Measurements from ENCODE around the gene COL15A1.
"Not testable (repeated sequence)": the region's sequence is repeated elsewhere in the genome, so short reads cannot be mapped to it uniquely, and the experiment has no call there.

Gene COL15A1

GRCh38 chr9:99079542-99079941 lies 135.8 kb downstream of the COL15A1 start:
- no peak for DNase-seq (ENCODE audit: low read depth)

GRCh38 chr9:99083051-99083450 lies 139.3 kb downstream of the COL15A1 start:
- DNase-seq (ENCODE audit: low read depth) = no peak

- no peak for DNase-seq (ENCODE audit: low read depth)
These were observed 142.5 kb downstream of the COL15A1 start for GRCh38 chr9:99085949-99086948.

- DNase-seq (ENCODE audit: low read depth) = no peak
These were observed 143.8 kb downstream of the COL15A1 start for GRCh38 chr9:99087462-99087861.

- no peak for DNase-seq (ENCODE audit: low read depth)
These were observed 146.8 kb downstream of the COL15A1 start for GRCh38 chr9:99090336-99091130.

GRCh38 chr9:99092643-99093491 lies 149.2 kb downstream of the COL15A1 start:
- no peak for DNase-seq (ENCODE audit: low read depth)

GRCh38 chr9:99093492-99093791 lies 149.7 kb downstream of the COL15A1 start:
- DNase-seq (ENCODE audit: low read depth) = no peak

GRCh38 chr9:99095565-99095964 lies 151.9 kb downstream of the COL15A1 start:
- DNase-seq (ENCODE audit: low read depth) = no peak

- no peak for DNase-seq (ENCODE audit: low read depth)
These were observed 152.7 kb downstream of the COL15A1 start for GRCh38 chr9:99096409-99096808.

- not testable (repeated sequence) for DNase-seq (ENCODE audit: low read depth)
These were observed 156.3 kb downstream of the COL15A1 start for GRCh38 chr9:99099806-99100585.

- DNase-seq (ENCODE audit: low read depth) = no peak
These were observed 157.6 kb downstream of the COL15A1 start for GRCh38 chr9:99101271-99101670.

GRCh38 chr9:99101812-99102211 lies 158.1 kb downstream of the COL15A1 start:
- no peak for DNase-seq (ENCODE audit: low read depth)

- DNase-seq (ENCODE audit: low read depth) = no peak
These were observed 159.6 kb downstream of the COL15A1 start for GRCh38 chr9:99103054-99103895.

- DNase-seq (ENCODE audit: low read depth) = no peak
These were observed 160.3 kb downstream of the COL15A1 start for GRCh38 chr9:99103901-99104458.

GRCh38 chr9:99104459-99105151 lies 160.9 kb downstream of the COL15A1 start, which contains the start of gene TGFBR1:
Gene TGFBR1, plus strand, starts transcription at chr9:99105113. Its CDS starts 93 bp downstream, at chr9:99105206.
- DNase-seq (ENCODE audit: low read depth) = peak; percentile 53

- DNase-seq (ENCODE audit: low read depth) = no peak
These were observed 161.7 kb downstream of the COL15A1 start for GRCh38 chr9:99105152-99106043.

GRCh38 chr9:99106044-99106375 lies 162.3 kb downstream of the COL15A1 start:
- peak; percentile 40 for DNase-seq (ENCODE audit: low read depth)

- DNase-seq (ENCODE audit: low read depth) = no peak
These were observed 163.7 kb downstream of the COL15A1 start for GRCh38 chr9:99107421-99107820.
